ENCODE data around the gene KANSL1.

- TF ChIP-seq, protein P1, sequence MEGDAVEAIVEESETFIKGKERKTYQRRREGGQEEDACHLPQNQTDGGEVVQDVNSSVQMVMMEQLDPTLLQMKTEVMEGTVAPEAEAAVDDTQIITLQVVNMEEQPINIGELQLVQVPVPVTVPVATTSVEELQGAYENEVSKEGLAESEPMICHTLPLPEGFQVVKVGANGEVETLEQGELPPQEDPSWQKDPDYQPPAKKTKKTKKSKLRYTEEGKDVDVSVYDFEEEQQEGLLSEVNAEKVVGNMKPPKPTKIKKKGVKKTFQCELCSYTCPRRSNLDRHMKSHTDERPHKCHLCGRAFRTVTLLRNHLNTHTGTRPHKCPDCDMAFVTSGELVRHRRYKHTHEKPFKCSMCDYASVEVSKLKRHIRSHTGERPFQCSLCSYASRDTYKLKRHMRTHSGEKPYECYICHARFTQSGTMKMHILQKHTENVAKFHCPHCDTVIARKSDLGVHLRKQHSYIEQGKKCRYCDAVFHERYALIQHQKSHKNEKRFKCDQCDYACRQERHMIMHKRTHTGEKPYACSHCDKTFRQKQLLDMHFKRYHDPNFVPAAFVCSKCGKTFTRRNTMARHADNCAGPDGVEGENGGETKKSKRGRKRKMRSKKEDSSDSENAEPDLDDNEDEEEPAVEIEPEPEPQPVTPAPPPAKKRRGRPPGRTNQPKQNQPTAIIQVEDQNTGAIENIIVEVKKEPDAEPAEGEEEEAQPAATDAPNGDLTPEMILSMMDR (conservative IDR thresholded peaks at IDR 0.05 in 1 of 2, IDR thresholded peaks at IDR 0.05 in 1 of 2; ENCODE audit: extremely low read depth in 1 of 2, insufficient read depth in 1 of 2, low read depth in 1 of 2, low read length in 2 of 2), result no peak
- TF ChIP-seq EZH2 (IDR thresholded peaks at IDR 0.05; ENCODE audit: borderline replicate concordance, low read length), result no peak
These were observed 92.6 kb downstream of the KANSL1 start for GRCh38 chr17:46100590-46100989.
